GM21423 (cell line): ENCODE measurements around the gene GFOD1.

Source experiments
- ATAC-seq: cut with Tn5 transposase; IDR thresholded peaks from one replicate; pipeline ENCODE4 v1.9.1; 2021; ENCODE audit warnings: mild to moderate bottlenecking, moderate library complexity; ENCODE audit not compliant: unreplicated experiment

GFOD1 gene

DNA sequence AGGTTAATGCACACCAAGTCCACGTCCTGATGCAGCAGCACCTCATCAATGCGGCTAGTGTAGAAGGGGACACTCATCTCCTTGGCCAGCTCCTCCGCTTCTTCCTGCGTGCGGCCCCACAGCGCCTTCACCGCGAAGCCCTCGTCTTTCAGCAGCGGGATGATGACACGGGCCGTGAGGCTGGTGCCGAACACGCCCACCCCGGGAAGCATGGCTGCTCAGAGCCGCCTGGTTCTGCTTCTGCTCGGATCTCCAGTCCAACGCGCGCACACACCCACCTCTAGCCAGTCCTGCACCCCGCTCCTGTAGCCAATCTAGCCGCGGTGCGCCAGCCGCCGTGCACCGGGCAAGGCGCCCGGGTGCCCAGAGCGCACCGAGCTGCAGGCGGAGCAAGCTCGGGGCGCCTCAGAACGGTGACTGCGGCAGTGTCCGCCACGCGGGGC lies 700 bp downstream of the GFOD1 start:
- ATAC-seq: peak; percentile 23

DNA sequence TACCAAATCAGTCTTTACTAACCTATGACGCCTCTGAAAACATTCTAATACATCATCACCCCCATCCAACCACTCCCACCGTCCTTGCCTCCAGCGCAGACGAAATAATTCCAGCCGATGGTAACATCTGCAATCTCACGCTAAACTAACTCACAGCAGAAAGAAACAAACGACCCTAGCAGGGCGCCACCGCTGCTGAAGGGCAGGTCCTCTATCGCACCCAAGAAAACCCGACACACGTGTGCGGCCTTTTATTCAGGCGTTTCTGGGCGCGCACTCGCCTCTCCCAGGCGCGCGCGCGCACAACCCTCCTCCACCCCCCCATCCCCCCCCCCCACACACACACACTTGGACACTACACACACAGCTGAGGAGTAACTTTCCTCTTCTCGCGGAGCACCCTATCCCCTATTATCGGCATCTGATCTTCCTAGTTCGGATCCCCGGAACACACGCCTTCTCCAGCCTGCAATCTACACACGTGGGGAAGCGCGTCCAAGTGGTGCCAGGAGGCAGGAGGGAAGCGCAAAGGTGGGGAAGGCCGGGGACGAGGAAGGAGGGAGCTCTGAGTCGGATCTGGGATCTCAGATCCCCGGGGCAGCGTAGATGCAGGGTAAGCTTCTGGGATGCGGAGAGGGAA lies 1.4 kb downstream of the GFOD1 start:
- ATAC-seq: no peak

DNA sequence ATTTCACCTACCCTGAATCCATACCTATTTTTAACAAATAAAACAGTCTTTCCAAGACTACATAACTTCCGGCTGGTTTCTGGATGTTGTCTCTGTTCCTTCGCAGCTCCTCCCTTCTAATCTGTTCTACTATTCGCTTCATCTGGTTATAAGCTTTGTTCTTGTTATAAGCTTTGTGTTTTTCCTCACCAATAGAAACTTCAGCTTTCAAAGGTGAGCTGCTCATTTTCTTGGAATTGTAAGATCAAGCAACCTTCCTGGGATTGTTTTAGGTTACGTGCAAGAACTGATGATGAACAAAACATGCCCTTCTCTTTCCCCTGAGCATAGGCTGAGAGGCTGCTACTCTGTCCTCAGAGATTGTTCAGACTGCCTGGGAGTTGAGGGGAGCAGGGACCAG lies 2.1 kb downstream of the GFOD1 start:
- no peak for ATAC-seq

DNA sequence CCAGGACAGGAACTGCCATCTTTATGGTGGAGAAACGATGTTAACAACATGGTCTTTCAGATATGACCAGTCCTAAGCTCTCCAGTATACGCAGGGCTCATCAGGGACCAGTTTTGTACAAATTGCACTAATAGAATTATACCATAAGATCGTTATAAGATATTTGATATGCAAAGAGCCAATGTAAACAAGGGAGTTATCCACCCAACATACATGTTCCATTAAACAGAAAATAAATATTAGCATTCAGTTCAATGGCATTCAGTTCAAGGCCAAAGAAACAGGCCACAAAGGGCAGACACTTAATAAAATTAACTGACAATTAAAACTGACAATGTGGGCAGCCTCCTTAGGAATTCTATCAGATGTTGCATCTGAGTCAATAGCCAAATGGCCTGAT lies 2.6 kb downstream of the GFOD1 start:
- ATAC-seq: no peak

DNA sequence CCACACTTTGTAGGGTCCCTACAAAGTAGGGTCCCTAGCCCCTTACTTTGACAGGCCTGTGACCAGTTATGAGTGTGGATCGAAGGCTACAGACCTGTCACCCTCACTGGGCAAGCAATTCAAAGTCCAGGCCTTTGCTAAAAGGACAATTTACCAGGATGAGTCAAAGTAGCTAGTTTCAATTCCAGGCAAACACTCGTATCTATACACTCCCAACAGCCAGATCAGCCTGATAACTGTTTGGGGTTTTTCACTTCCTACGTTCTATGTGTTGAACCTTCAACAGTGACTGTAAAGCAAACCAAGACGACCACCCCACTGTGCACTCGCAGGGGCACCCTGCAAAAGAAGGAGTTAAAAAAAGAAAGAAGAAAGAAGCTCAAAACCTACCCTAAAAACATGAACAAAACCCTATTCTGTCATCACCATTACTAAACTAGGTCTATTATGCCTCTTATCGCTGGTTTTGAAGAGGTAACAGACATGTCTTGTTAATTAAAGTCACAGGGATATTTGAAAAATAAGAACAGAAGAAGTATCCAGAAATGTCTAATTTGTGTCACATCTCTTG lies 3.2 kb downstream of the GFOD1 start:
- no peak for ATAC-seq

DNA sequence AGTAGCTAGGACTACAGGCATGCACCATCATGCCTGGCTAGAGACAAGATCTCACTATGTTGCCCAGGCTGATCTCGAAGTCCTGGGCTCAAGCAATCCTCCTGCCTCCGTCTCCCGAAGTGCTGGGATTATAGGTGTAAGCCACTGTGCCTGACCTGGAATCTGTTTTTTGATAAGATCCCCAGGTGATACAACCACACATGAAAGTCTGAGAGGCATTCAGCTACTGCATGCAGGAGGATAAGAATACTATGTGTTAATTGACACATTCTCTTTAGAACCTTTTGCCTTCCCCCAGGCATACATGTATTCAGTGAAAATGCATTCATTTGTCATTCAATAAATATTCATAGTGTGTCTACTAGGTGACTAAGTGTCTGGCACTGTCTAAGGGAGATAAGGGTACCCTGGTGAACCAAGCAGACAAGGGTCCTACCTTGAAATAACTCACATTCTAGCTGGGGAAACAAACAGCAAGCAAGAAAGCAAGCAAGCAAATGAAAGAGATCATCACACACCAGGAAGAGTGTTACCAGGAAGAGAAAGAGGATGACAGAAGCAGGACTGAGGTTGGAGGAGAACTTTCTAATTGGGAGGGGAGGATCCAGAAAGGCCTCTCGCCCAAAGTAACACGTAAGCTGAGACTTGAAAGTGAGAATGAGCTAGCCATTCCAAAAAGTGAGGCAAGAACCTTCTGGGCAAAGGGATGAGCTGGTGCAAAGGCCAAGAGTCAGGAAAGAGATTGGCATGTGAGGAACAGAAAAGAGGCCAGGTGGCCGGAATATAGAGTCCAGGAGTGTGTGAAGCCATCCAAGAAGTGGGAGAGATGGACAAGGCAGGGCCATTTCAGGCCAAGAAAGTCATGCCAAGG lies 6.5 kb downstream of the GFOD1 start:
- no peak for ATAC-seq

DNA sequence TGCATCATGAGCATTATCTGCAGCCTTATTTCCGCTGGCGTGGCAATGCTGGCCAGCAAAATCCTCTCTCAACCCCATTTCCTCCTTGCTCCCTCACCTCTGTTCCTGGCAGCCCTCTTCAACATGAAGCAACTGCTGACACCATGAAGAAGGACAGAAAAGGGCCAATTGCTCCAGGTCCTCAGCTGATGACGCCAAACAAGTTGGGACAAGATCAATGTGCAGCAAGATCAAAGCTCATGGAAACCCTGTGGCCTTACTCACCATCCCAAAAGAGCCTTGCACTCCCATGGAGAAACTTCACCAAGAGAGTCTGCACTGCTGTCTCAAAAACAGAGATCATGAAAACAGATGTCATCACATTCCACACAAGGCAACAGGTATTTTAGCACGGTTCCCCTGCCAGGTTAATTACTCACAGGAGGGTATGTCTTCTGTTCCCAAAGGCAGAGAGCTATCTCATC lies 7.4 kb downstream of the GFOD1 start:
- ATAC-seq: no peak

DNA sequence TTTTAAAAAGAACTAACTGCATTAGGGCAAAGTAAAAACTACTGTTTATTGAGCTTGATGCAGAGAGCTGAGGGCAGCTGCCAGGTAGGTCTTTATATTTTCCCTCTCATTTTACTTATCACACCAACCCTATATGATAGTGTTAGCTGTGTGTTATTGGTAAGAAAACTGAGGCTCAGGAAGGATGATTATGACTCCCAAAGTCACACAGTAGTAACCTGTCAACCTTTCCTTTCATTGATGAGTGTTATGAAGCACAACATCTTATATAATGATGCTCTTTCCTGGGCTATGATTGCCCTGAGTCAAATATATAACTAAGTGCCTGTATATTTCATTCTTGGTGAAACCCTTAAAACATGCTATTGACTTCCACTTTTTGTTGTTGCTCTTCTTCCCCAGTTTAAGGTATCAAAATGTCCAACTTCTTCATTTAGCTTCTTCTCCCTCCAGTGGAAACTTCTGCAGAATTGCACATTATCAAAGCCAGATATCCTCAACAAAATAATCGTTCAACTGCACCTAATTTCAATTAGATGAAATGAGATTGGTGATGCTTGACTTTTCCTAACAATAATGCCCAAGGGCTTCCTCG lies 8.1 kb downstream of the GFOD1 start:
- ATAC-seq: no peak

DNA sequence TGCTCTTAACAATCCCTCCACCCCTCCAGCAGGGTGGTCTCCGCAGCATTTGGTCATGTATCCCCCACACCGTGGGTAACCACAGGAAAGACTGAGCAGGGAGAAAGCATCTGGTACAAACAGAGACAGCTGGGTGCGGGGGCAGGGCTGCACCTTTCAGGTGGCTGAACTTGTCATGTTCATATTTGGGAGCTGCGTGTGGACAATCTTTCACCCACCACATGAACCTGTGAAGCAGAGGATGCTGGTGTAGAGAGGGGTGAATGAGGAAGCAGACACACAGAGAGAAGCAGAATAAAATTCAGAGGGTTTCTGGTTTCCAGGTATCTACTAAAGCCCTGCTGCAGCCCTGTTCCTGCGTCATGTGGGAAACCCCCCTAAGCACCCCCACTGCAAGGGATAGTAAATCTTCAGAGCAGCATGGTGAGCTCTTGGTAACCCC lies 8.9 kb downstream of the GFOD1 start:
- ATAC-seq: peak; percentile 54

DNA sequence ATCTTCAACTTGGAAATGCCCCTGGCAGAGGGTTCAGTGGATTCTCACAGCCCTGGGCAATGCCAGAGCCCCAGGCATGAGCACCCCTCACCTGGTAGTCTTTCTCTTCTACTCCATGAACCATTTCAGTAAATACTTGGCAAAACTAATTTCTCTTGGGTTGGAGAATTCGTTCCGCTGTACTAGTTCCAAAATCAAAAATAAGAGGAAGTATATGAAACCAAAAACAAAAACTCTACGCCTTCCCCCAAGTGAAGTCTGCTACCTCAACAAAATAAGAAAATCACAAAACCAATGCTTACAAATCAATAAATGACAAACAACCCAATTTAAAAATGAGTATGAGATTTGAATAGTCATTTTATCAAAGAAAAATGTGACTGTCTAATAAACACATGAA lies 12.6 kb downstream of the GFOD1 start:
- no peak for ATAC-seq

DNA sequence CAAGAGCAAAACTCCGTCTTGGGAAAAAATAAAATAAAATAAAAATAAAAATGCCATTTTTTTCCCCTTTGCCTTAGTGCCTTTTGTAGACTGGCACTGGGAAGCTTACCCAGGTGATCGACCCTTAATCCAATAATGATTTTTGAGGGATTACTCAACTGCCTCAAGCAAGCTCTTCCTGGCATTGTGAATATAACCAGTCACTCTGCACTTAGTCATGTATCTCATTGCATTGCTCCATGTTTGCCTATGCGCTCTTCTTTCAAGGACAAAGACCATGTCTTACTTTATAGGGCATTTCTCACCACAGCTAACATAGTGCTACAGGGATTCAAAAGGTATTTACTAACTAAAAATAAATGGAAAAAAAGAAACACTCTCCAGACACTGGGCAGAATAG lies 13.0 kb downstream of the GFOD1 start:
- ATAC-seq: no peak

DNA sequence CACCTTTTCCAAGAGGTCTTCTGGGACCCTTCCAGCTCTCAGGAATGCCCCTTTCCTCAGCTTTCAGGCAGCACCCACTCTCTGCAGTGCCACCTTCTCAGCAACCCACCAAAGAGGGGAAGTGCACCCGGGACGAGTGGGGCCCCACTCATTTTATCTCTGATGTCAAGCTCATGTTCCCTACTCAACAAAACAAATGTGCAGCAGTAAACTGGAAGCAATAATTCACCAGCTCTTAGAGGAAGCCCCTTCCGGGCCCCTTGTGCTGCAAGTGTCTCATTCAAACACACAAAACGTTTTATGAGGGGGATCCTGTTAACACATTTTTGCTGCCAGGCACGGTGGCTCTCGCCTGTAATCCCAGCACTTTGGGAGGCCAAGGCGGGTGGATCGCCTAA lies 13.6 kb downstream of the GFOD1 start:
- ATAC-seq: no peak

DNA sequence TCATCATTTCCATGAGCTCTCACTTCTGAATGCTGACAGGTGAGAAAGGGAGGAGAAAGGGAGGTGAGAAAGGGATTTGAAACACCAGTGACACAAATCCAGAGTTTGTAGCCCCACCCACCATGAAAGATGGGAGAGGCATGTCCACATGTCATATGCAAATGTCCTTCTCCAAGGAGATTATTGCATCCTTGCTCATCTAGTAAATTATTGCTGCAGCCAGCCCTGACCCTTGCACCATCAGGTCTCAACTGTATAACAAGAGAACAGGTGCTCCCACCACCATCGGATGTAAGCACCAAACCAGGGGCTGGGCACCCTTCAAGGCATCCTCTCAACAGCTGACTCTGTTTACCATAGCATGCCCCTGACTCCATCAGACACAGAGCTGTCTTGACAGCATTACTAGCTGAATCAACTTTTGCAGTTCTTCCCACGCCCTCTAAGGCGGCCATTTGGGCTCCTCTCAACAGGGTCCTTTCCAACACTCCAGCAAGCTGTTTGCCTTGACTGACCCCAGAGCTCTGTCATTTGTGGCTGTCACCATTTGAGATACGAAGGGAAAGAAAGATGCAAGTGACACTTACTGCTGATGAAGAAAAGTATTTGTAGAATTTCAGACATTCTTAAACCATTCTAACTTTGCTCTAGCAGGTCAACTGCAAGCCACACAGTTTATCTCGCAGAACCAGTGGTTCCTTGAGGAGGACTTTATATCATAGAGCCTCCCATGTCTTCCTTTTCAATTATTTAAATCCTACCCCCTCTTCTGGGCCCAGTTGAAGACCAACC lies 14.2 kb downstream of the GFOD1 start:
- no peak for ATAC-seq

DNA sequence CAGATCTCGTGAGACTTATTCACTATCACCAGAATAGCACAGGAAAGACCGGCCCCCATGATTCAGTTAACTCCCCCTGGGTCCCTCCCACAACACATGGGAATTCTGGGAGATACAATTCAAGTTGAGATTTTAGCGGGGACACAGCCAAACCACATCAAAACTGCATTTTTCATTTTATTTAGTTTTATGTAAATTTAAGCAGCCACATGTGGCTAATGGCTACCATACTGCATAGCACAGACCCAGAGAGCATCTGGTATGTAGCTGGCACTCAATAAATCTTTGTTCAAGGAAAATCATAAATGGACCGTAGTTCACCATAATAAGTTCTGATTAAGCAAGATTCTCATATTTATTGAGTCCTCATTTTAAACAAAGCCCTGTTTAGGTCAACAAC lies 15.3 kb downstream of the GFOD1 start:
- no peak for ATAC-seq

DNA sequence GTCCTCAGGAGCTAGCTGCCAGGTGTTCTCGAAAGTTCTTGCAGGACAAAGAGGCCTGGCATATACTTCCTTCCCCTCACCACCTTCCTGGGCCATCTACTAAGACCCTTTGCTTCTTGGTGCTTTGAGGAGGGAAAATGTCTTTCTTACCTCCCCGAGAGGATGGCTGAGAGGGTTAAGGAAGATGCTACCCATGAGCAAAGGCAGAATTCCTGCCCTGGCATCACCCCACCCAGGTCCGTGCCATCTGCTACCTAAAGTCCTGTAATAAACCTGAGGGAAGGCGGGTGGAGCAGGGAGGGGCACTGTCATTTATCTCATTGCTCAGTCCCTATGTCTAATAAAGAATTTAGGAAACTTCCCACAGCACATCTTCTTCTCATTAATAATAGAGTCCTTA lies 16.2 kb downstream of the GFOD1 start:
- no peak for ATAC-seq

DNA sequence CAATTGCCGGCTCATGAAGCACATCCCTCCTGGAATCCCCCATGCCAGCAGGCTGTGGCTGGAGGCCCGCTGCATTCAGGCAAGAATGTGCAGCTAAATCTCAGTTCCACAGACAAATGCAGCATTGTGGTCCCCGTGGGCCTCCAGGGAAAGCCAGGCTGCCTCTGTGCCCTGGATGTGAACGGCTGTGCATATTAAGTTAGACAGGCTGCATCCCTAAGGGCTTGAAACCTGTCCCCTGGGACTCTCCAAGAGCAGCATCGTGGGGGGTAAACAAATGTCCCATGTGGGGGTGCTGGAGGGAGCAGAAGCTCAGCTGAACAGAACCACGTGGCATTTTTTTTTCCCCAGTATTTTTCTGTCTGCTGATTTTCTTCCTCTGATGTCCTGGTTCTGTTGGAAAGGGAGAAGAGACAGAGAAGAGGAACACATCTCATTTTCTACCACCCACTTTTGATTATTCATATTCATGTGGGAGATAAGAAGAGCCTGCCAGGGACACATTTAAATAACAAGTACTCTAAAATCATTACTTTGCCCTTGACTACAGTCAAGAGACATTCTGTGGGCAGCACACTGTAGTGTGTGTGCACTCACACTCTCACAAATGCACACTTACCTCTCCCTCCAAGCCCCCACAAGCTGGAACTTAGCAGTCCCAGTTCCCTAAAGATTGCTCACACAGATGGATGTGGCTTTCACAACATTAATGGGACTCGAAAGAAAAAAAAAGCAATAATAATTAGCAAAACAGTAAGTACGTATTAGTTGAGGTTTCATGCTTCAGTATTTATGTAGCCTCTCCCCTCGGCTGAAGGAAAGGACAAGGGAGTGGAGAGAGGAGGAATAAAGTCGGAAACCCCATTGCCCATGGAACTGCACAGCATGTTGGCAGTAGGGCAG lies 16.9 kb downstream of the GFOD1 start:
- no peak for ATAC-seq

DNA sequence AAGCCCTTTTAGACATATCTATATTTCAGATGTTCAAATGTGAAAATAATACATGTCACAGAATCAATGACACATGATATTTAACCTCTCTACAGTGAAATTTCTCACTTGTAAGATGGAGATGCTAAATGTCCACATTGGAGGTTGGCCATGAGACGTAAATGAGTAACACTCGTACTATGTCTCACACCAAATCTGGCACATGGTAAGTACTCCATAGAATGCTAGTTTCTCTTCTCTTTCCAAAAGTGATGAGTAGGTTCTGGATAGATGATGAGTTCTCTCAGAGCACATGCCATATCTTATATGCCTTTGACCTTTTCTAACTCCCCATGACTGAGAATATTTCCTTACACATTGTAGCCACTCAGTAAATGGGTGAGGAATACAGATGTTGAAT lies 17.7 kb downstream of the GFOD1 start:
- ATAC-seq: no peak

DNA sequence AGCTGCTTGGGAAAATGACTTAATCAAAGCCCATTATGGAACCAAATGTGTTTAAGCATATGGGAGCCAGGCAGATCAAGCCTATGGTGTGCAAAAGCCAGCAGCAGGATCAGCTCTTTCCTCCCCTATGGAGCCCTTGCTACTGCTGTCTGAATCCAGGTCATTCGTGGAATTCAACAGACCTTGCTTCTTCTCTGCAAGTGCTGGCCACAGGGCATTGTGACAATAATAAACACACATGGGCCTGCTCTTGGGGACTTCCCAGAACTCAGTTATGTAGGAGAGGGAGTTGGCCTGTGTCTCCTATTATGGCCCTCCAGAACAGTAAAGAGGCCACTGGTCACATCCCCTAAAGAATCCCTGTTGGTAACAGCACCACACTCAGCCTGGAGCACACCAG lies 18.6 kb downstream of the GFOD1 start:
- ATAC-seq: no peak

DNA sequence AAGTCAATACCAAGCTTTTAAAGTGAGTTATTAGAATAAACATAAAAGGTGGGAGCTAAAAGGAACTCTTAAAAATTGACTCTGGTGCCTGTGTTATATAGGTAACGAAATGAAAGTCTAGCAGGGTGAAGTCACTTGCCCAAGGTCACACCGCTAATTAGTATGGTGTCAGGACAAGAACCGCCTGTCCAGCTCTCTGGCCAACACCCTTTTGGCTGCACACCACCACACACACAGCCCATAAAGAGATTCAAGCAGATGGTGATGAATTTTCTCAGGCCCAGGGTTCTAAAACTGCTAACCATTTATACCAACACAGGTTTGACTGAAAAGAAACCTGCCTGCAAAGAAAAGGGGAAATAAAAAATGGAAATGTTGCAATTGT lies 20.2 kb downstream of the GFOD1 start:
- no peak for ATAC-seq
